GM11168 (cell line): ENCODE data around the gene ANKRD6.

Experiments
- in situ Hi-C: fragments of 300-500 bp; cut with MboI; formaldehyde crosslinking; loops from one replicate; pipeline ENCODE4 v1.12.0; 2022; ENCODE audit warnings: low sequenced_read_pairs; ENCODE audit not compliant: unreplicated experiment

The ANKRD6 gene

GRCh38 chr6:89462503-89462902 lies 29.6 kb downstream of the ANKRD6 start:
- in situ Hi-C loops, result no loop called here

GRCh38 chr6:89464295-89464694 lies 31.3 kb downstream of the ANKRD6 start:
- in situ Hi-C loops, result no loop called here

- in situ Hi-C loops, result no loop called here
These were observed 34.5 kb downstream of the ANKRD6 start for GRCh38 chr6:89467437-89467836.

- in situ Hi-C loops, result no loop called here
These were observed 36.0 kb downstream of the ANKRD6 start for GRCh38 chr6:89468998-89469397.

DNA sequence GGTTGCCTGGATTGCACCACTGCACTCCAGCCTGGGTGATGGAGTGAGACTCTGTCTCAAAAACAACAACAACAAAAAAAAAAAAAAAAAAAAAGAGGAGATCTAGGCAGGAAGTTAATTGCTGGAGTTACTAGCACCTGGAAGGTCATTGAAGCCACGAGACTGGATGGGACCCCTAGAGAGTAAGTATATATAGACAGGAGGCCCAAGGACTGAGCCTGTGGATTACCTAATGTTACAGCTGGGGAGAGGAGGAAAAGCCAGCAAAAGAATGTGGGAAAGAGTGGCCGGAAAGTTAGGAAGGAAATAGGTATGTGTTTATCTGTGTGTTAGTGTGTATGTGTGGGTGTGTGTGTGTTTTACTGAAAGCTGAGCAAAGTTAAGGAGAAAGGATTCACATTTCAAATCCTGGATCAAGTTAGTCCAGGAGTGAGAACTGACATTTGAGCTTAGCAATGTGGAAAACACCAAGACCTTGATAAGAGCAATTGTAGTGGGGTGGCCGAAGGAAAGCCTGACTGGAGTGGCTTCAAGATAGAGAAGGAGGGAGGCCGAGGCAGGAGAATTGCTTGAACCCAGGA lies 38.4 kb downstream of the ANKRD6 start:
- in situ Hi-C loops, result no loop called here

DNA sequence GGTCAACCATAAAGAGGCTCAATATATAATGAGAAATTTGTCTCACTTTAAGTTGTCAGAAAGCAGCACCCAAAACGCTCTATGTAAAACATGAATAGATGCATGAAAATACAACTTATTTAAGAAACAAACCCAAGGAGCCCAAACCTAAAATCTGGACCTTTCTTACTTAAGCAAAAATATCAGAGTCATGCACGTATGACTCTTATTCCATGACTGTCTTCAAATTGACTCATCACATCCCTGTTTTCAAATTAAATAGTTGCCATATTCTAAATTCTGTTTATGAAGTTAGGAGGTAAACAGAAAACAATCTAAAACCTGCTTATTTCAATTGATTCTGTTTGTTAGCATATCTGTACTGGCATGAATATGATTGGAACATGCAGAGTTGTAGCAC lies 42.1 kb downstream of the ANKRD6 start:
- in situ Hi-C loops, result no loop called here

DNA sequence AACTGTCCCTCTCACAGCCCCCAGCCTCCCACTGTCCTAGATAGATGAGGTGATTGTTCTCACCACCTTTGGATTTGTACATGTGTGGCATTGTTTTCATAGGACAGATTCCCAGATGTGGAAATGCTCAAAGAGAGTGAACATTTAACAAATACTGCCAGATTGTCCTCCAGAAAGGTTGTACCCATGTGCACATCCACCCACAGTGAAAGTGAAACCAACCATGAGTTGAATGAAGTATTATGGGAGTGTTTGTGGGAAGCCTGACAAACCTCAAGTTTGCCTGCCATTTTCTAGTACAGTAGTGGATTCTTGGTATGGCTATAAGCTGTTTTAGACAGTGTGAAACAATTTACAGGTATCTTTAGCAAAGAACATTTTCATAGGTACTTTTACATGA lies 42.7 kb downstream of the ANKRD6 start:
- in situ Hi-C loops, result no loop called here

DNA sequence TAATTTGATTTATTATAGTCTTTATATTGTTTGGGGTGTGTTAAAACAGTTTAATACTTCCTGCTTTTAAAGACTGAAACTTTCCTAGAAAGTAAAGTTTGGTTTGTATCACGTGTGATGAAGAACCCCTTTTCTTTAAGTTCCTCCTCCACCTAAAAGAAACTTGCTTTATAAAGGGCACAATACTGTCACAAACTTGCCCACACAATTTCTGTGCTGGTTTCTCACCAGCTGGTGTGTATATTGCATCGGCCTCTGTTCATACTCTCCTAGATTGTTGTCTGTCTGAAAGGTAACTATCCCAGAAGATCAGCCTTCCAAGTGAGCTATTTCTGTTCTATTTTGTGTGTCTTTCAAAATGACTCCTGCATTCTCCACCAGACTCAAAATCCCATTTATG lies 46.9 kb downstream of the ANKRD6 start:
- in situ Hi-C loops, result no loop called here

DNA sequence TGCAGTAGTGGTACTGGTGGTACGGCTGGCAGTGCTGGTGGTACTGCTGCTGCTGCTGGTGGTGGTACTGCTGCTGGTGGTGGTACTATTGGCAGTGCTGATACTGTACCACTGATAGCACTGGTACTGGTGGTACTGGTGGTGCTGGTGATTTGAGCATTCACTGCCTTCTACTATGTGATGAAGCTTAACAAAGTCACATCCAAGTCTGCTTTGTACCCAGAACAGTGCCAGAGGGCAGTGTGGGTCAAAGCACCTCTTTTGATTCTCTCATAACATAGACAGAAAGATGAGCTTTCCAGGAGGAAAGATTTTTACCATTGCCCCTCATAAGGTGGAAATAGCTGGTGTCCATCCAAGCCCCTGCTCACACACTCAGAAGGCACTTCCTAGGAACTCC lies 48.7 kb downstream of the ANKRD6 start:
- in situ Hi-C loops, result no loop called here

DNA sequence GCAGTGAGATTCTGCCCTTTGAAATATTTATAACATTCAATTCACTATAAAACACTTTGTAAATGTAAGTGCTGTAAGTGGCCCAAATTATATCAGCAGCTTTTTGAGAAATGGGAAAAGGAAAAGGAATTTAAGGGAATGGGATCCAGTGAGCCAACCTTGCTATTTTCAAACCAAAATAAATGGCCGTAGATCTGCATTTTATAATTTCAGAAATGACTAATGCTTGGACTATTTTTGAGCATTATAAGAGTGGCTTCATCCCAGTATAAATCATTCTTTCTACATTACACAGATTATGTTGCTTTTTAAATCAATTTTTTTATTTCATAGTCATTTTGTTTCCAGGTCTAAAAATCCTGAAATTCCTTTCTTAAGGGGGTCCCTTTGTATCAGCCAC lies 49.2 kb downstream of the ANKRD6 start:
- in situ Hi-C loops, result no loop called here

GRCh38 chr6:89483111-89483720 lies 50.3 kb downstream of the ANKRD6 start:
- in situ Hi-C loops, result no loop called here

- in situ Hi-C loops, result no loop called here
These were observed 52.4 kb downstream of the ANKRD6 start for GRCh38 chr6:89485320-89485719.

DNA sequence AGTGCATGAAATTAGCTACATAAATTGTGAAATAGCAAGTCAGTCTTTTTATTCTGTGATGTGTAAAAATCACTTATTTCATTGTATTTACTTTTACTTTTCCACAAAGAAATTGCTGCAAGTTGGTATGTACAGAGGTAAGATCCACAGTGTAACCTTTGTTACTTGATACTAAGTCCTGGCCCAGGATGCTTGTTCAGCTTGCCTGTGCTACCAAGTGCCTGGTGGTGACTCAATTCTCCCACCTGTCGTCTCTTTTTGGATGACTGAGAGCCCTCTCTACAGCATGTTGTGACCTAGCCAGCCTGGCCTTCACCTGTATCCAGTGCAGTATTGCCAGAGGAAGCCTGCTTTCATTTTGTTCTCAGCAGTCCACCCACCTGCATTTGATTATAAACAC lies 54.9 kb downstream of the ANKRD6 start:
- in situ Hi-C loops, result no loop called here

- in situ Hi-C loops, result no loop called here
These were observed 55.5 kb downstream of the ANKRD6 start for GRCh38 chr6:89488438-89488837.

GRCh38 chr6:89489078-89489477 lies 56.1 kb downstream of the ANKRD6 start:
- in situ Hi-C loops, result no loop called here

DNA sequence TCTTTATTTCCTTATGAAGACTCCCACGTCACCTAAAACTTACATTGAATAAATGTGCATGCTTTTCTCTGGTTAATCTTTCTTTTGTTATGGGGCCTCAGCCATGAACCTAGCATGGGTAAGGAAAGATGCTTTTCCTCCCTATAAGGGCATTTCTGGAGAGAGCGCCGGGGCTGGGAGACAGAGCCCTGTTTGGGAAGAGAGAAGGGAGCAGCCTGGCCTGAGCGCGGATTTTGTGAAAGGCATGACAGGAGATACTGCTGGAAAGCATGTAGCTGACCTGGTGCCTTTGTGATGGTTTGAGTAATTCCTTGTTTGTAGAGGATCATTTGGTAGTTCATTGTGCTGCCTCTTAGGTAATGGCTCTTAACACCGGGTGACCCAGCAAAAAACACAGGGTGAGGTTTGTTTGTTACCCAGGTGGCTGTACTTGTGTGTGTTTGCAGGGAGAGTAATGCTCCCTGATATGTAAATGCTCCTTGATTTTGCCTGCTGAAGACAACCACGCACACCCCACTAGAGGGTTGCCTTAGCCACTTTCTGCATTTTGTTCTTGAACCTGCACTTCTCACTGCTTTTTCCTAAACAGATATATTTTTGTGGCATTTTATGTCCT lies 59.2 kb downstream of the ANKRD6 start:
- in situ Hi-C loops, result no loop called here

- in situ Hi-C loops, result no loop called here
These were observed 61.3 kb downstream of the ANKRD6 start for GRCh38 chr6:89494131-89494793.

- in situ Hi-C loops, result no loop called here
These were observed 63.1 kb downstream of the ANKRD6 start for GRCh38 chr6:89495961-89496535.

GRCh38 chr6:89500611-89501010 lies 67.7 kb downstream of the ANKRD6 start:
- in situ Hi-C loops, result no loop called here

GRCh38 chr6:89501222-89501621 lies 68.3 kb downstream of the ANKRD6 start:
- in situ Hi-C loops, result no loop called here

DNA sequence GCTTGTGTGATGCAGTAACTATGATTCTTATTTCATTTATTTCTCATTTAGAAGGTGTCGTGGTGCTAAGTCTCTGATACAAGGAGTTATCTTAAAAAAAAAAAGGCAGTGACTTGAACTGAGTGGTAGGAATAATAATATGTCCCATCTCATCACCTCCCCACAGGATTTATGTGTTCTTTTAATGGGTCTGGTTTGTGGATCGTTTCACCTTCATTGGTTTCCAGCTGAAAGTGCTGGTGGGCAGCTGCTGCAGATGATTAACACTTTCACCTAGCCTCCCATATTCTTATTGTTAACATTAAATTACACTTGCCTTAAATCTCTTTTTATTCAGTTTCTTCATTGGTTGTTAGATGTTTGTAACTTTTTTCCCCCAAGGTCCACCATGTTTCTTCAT lies 68.8 kb downstream of the ANKRD6 start:
- in situ Hi-C loops, result no loop called here
